ENCODE measurements around the gene RAB11FIP4.

RAB11FIP4 gene

DNA sequence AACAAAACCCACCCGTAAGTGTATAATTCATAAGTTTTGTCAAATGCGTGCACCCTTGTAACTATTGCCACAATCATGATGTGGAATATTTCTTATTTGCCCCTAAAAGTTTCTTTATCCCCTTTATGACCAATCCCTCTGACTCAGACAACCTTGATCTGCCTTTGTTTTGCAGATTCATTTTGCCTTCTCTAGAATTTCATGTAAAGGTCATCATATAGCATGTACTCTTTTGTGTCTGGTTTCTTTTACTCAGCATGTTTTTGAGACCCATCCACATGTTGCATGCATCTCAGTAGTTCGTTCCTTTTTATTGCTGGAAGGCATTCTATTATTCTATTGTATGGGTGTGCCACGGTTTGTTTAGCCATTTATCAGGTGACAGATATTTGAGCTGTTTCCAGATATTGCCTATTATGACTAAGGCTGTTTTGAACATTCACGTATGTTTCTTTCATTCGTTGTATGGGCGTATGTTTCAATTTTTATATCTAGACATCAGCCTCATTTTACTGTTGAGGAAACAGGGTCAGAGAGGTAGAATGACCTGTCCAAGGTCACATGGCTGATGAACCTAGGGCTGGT is 192.4 kb downstream of the RAB11FIP4 start:
- no peak for DNase-seq (ENCODE audit: low read depth)
- no peak overlapping the region for H3K4me3 ChIP-seq (ENCODE audit: low read depth, low read length)
- TF ChIP-seq, protein P1, sequence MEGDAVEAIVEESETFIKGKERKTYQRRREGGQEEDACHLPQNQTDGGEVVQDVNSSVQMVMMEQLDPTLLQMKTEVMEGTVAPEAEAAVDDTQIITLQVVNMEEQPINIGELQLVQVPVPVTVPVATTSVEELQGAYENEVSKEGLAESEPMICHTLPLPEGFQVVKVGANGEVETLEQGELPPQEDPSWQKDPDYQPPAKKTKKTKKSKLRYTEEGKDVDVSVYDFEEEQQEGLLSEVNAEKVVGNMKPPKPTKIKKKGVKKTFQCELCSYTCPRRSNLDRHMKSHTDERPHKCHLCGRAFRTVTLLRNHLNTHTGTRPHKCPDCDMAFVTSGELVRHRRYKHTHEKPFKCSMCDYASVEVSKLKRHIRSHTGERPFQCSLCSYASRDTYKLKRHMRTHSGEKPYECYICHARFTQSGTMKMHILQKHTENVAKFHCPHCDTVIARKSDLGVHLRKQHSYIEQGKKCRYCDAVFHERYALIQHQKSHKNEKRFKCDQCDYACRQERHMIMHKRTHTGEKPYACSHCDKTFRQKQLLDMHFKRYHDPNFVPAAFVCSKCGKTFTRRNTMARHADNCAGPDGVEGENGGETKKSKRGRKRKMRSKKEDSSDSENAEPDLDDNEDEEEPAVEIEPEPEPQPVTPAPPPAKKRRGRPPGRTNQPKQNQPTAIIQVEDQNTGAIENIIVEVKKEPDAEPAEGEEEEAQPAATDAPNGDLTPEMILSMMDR (conservative IDR thresholded peaks at IDR 0.05; ENCODE audit: low read depth, low read length) = no peak

DNA sequence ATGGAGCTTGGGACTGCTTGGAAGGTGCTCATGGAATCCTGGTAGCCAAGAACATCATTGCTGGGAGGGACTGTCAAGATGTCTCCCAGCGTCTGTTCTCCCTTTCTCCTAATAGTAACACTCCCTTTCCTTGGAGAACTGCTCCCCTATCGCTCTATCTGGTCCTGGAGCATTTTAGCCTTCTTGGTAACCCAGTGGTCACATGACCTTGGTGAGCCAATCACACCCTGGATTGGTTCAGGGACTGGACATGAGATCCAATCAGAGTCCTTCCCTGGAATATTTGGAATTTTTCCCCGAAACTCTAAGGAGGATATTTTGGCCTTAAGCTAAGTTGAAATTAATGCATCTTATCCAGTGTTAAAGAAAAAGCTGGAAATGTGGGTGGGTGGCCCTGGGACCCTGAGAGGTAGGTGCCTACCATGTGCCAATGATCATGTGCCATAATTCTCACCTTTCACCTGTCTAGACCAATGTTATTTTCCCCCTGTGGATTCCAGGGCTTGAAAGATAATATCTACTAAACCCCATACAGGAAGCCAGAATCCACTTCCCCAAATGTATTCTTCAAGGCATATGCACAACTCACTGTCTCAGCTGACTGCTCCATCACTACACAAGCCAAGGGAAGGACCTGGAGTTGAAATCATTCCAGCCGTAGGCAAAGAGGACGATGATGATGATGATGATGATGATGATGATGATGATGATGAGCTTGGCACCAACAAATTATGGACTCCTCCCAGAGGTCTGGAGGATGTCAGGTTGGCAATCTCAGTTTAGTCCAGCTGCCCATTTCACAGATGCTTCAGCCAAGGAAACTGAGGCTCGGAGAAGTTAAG is 193.2 kb downstream of the RAB11FIP4 start:
- TF ChIP-seq, protein P1 (conservative IDR thresholded peaks at IDR 0.05; ENCODE audit: low read depth, low read length) = no peak
- DNase-seq (ENCODE audit: low read depth) = no peak

DNA sequence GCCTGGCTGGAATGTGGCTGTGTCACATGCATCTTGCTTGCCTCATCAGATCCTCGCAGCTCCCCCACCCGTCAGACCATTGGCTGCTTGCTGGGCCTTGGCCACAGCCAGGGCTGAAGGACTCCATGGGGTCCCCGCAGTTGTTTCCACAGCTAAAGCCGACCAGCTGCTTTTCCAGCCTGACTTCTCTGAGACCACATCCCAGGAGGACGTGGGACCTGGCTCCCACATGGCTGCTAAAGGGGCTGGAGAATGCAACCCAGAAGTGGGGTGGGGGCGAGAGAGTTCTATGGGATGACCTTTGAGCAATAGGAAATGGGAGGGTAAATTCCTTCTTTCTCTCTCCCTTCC is 193.8 kb downstream of the RAB11FIP4 start:
- no peak overlapping the region for H3K4me3 ChIP-seq (ENCODE audit: low read depth, low read length)
- no peak for DNase-seq (ENCODE audit: low read depth)
- TF ChIP-seq, protein P1 (conservative IDR thresholded peaks at IDR 0.05; ENCODE audit: low read depth, low read length) = no peak

More for the DNA sequence above, 193.2 kb downstream of the RAB11FIP4 start:
- H3K4me3 ChIP-seq (ENCODE audit: low read depth, low read length) = no peak overlapping the region

DNA sequence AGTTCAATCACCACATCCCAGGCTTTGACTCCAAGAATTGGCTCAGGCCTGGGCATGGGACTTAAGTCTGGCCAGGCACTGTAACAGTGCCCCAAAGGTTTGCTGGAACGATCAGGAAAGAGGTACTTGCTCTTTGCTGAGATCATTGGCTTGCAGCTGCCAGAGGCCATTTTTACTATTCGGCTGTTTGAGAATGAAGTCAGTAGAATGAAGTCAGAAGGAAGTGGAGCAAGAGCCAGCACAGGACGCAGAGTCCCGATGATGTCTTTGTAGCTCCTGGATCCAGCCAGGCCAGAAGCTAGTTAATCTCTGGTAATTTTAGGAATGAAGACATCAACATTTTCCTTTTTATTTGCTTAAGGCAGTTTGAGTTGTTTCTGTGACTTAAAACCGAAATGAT is 195.5 kb downstream of the RAB11FIP4 start:
- no peak for DNase-seq (ENCODE audit: low read depth)
- TF ChIP-seq, protein P1 (conservative IDR thresholded peaks at IDR 0.05; ENCODE audit: low read depth, low read length) = no peak

DNA sequence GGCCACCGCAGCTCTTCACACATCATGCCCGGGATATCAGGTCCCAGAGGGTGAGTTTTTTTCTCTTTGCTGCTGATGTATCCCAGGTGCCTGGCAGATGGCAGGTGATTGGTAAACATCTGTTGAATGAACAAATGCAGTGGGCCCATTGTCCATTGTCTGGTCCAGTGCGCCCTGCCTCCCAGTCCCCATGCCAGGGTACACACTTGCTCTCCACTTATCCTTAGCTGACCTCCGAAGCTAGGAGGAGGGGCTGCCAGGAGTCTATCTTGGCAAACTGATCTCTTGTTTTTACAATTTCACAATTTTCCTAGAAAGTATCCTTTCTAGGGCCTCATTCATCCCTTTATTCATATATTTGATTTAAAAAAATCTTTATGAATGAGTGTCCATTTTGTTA is 196.0 kb downstream of the RAB11FIP4 start:
- H3K4me3 ChIP-seq (ENCODE audit: low read depth, low read length) = no peak overlapping the region
- no peak for DNase-seq (ENCODE audit: low read depth)
- TF ChIP-seq, protein P1 (conservative IDR thresholded peaks at IDR 0.05; ENCODE audit: low read depth, low read length) = no peak

More for the DNA sequence above, 195.5 kb downstream of the RAB11FIP4 start:
- H3K4me3 ChIP-seq (ENCODE audit: low read depth, low read length) = no peak overlapping the region

Measured in choroid plexus epithelial cell (primary cell).